Measurements from ENCODE around the gene EBI3. TPM values are rescaled to one million over a fixed set of nuclear protein-coding genes. Genes with fewer than 3 reads are reported as not detected.
"Not testable (repeated sequence)": the region's sequence is repeated elsewhere in the genome, so short reads cannot be mapped to it uniquely, and the experiment has no call there.

The EBI3 gene
- total RNA-seq, 1 experiment from 2014 or later: 1.4 TPM

DNA sequence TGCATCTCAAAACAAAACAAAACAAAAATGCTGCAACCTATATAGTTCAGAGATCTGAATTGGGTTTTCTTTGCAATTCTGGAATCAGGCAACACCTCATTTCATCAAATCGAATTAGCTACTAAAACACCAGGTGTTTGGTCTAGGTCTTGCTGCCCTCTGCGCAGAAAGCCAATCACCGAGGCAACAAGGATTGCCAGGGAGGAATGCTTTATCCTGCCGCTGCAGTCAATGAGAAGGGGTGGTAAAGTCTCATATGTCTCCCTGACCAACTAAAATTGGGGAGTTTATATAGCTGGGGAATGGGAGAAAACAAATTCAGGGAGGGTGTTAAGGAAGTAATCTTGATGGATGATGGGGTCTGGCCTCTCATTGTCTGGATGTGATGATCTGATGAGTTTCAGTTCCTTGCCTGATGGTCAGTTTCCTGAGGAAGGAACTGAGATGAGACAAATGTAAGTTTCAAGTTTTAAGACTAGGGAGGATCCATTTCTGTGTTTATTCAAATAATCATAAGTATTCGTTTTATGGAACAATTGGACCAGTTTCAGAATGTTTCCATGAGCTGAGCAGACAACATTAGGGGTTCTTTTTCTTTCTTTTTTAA is 12.6 kb downstream of the EBI3 start:
- Histone ChIP-seq H3K9me3 (ENCODE audit: control insufficient read depth, low read depth, low read length) (no peaks in the 10 kb centered on the region), H4K91ac (ENCODE audit: insufficient read length, low read depth, low read length) (no peak overlapping the region), H3K27me3 (ENCODE audit: insufficient read depth, low read length) (no peaks in the 10 kb centered on the region), H4K8ac (replicated peaks; ENCODE audit: insufficient read length, low read depth, low read length) (no peak overlapping the region), H3K79me1 (ENCODE audit: insufficient read depth, low read depth, low read length, poor library complexity, severe bottlenecking) (no peaks in the 10 kb centered on the region), H2AFZ (ENCODE audit: low read length) (no peak overlapping the region), H3K4ac (ENCODE audit: low read depth, low read length) (no peak overlapping the region), H3T11ph (ENCODE audit: low read length) (no peak overlapping the region), H3K27ac (ENCODE audit: insufficient read length, low read depth, low read length) (no peak overlapping the region), H3K9ac (ENCODE audit: extremely low read depth, insufficient read length, low read length) (no peak overlapping the region), H2BK20ac (ENCODE audit: low read depth, low read length, poor library complexity, severe bottlenecking) (no peak overlapping the region), H2BK5ac (ENCODE audit: insufficient read length, low read length) (no peak overlapping the region), H3K4me1 (ENCODE audit: insufficient read depth, low read length) (no peaks in the 10 kb centered on the region), H4K20me1 (ENCODE audit: control insufficient read depth, insufficient read depth, insufficient read length) (no peaks in the 10 kb centered on the region), H3K56ac (ENCODE audit: insufficient read length, low read depth, low read length) (no peak overlapping the region), H2BK15ac (ENCODE audit: low read depth, low read length) (no peak overlapping the region), H3K79me2 (ENCODE audit: insufficient read depth, low read length) (no peaks in the 10 kb centered on the region), H3K23ac (ENCODE audit: insufficient read length, low read depth, low read length) (no peak overlapping the region), H3K18ac (ENCODE audit: insufficient read length, low read depth, low read length) (no peak overlapping the region), H4K5ac (ENCODE audit: insufficient read length, low read depth, low read length) (no peak overlapping the region), H2BK12ac (ENCODE audit: insufficient read length, low read depth, low read length) (no peak overlapping the region), H2BK120ac (ENCODE audit: low read depth, low read length, poor library complexity, severe bottlenecking) (no peak overlapping the region), H3K23me2 (ENCODE audit: insufficient read length, low read depth, low read length, poor library complexity, severe bottlenecking) (peaks cover 5% of the 10 kb centered on the region), H3K14ac (ENCODE audit: insufficient read depth, low read length) (no peak overlapping the region), H2AK5ac (ENCODE audit: insufficient read length, low read length) (no peak overlapping the region), H3K4me2 (ENCODE audit: insufficient read depth, insufficient read length, low read length) (no peak overlapping the region)
- Mint-ChIP-seq H3K4me3 (no peak overlapping the region), H3K27ac (no peak overlapping the region), H3K9me3 (peaks cover 5 to 12% of the 10 kb centered on the region in 2 experiments), H3K4me1 (peaks cover 4% of the 10 kb centered on the region in 2 experiments; a peak in 2 of 4 replicates), H3K27me3 (ENCODE audit: low read depth) (peaks cover 17% of the 10 kb centered on the region), H3K36me3 (ENCODE audit: insufficient read depth in 1 of 3, low read depth in 3 of 3) (no peaks in the 10 kb centered on the region; a peak in 1 of 7 replicates)
- TF ChIP-seq CTCF (conservative IDR thresholded peaks at IDR 0.05): no peak
- no CpG with 5 or more reads among the region's 5 CpGs for WGBS (ENCODE audit: extremely low coverage, insufficient read length, low lambda C conversion rate)
- DNase-seq: no peak

DNA sequence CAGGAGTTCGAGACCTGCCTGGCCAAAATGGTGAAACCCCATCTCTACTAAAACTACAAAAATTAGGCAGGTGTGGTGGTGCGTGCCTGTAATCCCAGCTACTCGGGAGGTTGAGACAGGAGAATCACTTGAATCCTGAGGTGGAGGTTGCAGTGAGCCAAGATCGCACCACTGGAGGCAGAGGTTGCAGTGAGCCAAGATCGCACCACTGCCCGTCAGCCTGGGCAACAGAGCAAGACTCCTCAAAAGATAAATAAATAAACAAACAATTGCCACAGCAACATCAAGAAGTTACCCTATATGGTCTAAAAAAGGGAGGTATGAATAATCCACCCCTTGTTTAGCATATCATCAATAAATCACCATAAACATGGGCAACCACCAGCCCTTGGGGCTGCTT is 16.6 kb downstream of the EBI3 start:
- H2BK5ac ChIP-seq (ENCODE audit: insufficient read length, low read length); H3K18ac ChIP-seq (ENCODE audit: insufficient read length, low read depth, low read length); H2BK15ac ChIP-seq (ENCODE audit: low read depth, low read length); H2BK20ac ChIP-seq (ENCODE audit: low read depth, low read length, poor library complexity, severe bottlenecking); H3K27me3 ChIP-seq (ENCODE audit: insufficient read depth, low read length); H4K20me1 ChIP-seq (ENCODE audit: control insufficient read depth, insufficient read depth, insufficient read length); H4K91ac ChIP-seq (ENCODE audit: insufficient read length, low read depth, low read length); H3K9me3 ChIP-seq (ENCODE audit: control insufficient read depth, low read depth, low read length); H3K4me1 ChIP-seq (ENCODE audit: insufficient read depth, low read length); H2AK5ac ChIP-seq (ENCODE audit: insufficient read length, low read length); H2BK12ac ChIP-seq (ENCODE audit: insufficient read length, low read depth, low read length); H4K5ac ChIP-seq (ENCODE audit: insufficient read length, low read depth, low read length); H3K27ac Mint-ChIP-seq; H3K9ac ChIP-seq (ENCODE audit: extremely low read depth, insufficient read length, low read length); H4K8ac ChIP-seq (replicated peaks; ENCODE audit: insufficient read length, low read depth, low read length); H3K79me2 ChIP-seq (ENCODE audit: insufficient read depth, low read length); H3K4me1 Mint-ChIP-seq; H3K23ac ChIP-seq (ENCODE audit: insufficient read length, low read depth, low read length); H3K14ac ChIP-seq (ENCODE audit: insufficient read depth, low read length); H3K56ac ChIP-seq (ENCODE audit: insufficient read length, low read depth, low read length); DNase-seq; H3K4ac ChIP-seq (ENCODE audit: low read depth, low read length); H3K23me2 ChIP-seq (ENCODE audit: insufficient read length, low read depth, low read length, poor library complexity, severe bottlenecking); H2AFZ ChIP-seq (ENCODE audit: low read length); H3T11ph ChIP-seq (ENCODE audit: low read length); H2BK120ac ChIP-seq (ENCODE audit: low read depth, low read length, poor library complexity, severe bottlenecking); H3K79me1 ChIP-seq (ENCODE audit: insufficient read depth, low read depth, low read length, poor library complexity, severe bottlenecking); H3K27ac ChIP-seq (ENCODE audit: insufficient read length, low read depth, low read length): not testable (repeated sequence)
- peak overlapping the region; percentile 68 for H3K4me2 ChIP-seq (ENCODE audit: insufficient read depth, insufficient read length, low read length)
- Mint-ChIP-seq H3K27me3 (ENCODE audit: low read depth) (peaks cover 17% of the 10 kb centered on the region), H3K4me3 (peak overlapping the region in 1 of 2 experiments; percentile 93; a peak in 2 of 5 replicates), H3K36me3 (ENCODE audit: insufficient read depth in 1 of 3, low read depth in 3 of 3) (peaks cover 20 to 22% (median 22%) of the 10 kb centered on the region in 3 experiments), H3K9me3 (peaks cover 5 to 12% of the 10 kb centered on the region in 2 experiments)
- WGBS (ENCODE audit: extremely low coverage, insufficient read length, low lambda C conversion rate): no CpG with 5 or more reads among the region's 6 CpGs
